GM23338 (cell line): ENCODE measurements around the gene RORC. TPM values are rescaled to one million over a fixed set of nuclear protein-coding genes. Genes with fewer than 3 reads are reported as not detected.
A peak's percentile ranks its signal among the peaks of the same experiment; 100 is the strongest.

Experiments used
- ATAC-seq: fragments of 200-7000 bp; cut with Tn5 transposase; 3 replicates; pipeline ENCODE4 v1.9.1; 2020
- DNase-seq: peaks from one replicate; pipeline ENCODE4 v3.0.0-alpha.2; 2015; ENCODE audit warnings: low spot score
- H2AFZ ChIP-seq: fragments of 200-600 bp; sonication (generic); 2 replicates; pipeline ENCODE4 v1.8.0; 2016; ENCODE audit warnings: antibody characterized with exemption, mild to moderate bottlenecking, moderate library complexity
- H3F3A ChIP-seq: fragments of 200-600 bp; sonication (generic); replicated peaks from 2 replicates; pipeline ENCODE4 v1.8.0; 2017; ENCODE audit warnings: antibody characterized with exemption, mixed run types, low read depth
- H3K27ac ChIP-seq: fragments of 200-600 bp; sonication (generic); 2 replicates; pipeline ENCODE4 v1.6.1; 2016; ENCODE audit warnings: low read depth
- H3K27me3 ChIP-seq: fragments of 200-600 bp; sonication (generic); 2 replicates; pipeline ENCODE4 v1.8.0; 2016; ENCODE audit warnings: mild to moderate bottlenecking, mixed run types, moderate library complexity; ENCODE audit not compliant: insufficient read depth
- H3K36me3 ChIP-seq: fragments of 200-600 bp; sonication (generic); 2 replicates; pipeline ENCODE4 v1.8.0; 2016; ENCODE audit warnings: mild to moderate bottlenecking; ENCODE audit not compliant: insufficient read depth
- H3K4me1 ChIP-seq: fragments of 200-600 bp; sonication (generic); 2 replicates; pipeline ENCODE4 v1.8.0; 2016; ENCODE audit warnings: mild to moderate bottlenecking, moderate library complexity; ENCODE audit not compliant: insufficient read depth
- H3K4me2 ChIP-seq: fragments of 200-600 bp; sonication (generic); 2 replicates; pipeline ENCODE4 v1.7.1; 2017; ENCODE audit warnings: mixed run types
- H3K4me3 ChIP-seq: fragments of 200-600 bp; sonication (generic); 2 replicates; pipeline ENCODE4 v1.6.1; 2016; ENCODE audit warnings: mixed run types
- H3K79me2 ChIP-seq: fragments of 200-600 bp; sonication (generic); replicated peaks from 2 replicates; pipeline ENCODE4 v1.8.0; 2017; ENCODE audit warnings: mild to moderate bottlenecking; ENCODE audit not compliant: insufficient read depth
- H3K9me2 ChIP-seq: fragments of 200-600 bp; sonication (generic); 2 replicates; pipeline ENCODE4 v1.8.0; 2017; ENCODE audit not compliant: insufficient read depth
- H4K20me1 ChIP-seq: fragments of 200-600 bp; sonication (generic); replicated peaks from 2 replicates; pipeline ENCODE4 v1.8.0; 2017; ENCODE audit warnings: mild to moderate bottlenecking; ENCODE audit not compliant: insufficient read depth
- H3K27ac Mint-ChIP-seq: 2 replicates; pipeline ENCODE4 v1.8.0; 2020; ENCODE audit warnings: inconsistent platforms, mild to moderate bottlenecking, moderate library complexity, mixed read lengths
- H3K27me3 Mint-ChIP-seq: 3 replicates; pipeline ENCODE4 v1.8.0; 2022; ENCODE audit warnings: low read depth, mild to moderate bottlenecking, moderate library complexity, mixed read lengths, inconsistent platforms; ENCODE audit not compliant: insufficient read depth, poor library complexity
- H3K36me3 Mint-ChIP-seq: 3 replicates; pipeline ENCODE4 v1.8.0; 2021; ENCODE audit warnings: low read depth, mild to moderate bottlenecking, inconsistent platforms, moderate library complexity, mixed read lengths
- H3K4me1 Mint-ChIP-seq: 3 replicates; pipeline ENCODE4 v1.8.0; 2020; ENCODE audit warnings: mild to moderate bottlenecking, inconsistent platforms, mixed read lengths
- H3K4me3 Mint-ChIP-seq: 3 replicates; pipeline ENCODE4 v1.8.0; 2021; ENCODE audit warnings: moderate library complexity, mild to moderate bottlenecking, inconsistent platforms, mixed read lengths
- H3K9me3 Mint-ChIP-seq: 3 replicates; pipeline ENCODE4 v1.8.0; 2020; ENCODE audit warnings: moderate library complexity, mild to moderate bottlenecking, inconsistent platforms, mixed read lengths
- CREB1 ChIP-seq: fragments of 250-450 bp; sonication (Bioruptor Pico); IDR thresholded peaks from 2 replicates; pipeline ENCODE4 v1.5.0; 2020; ENCODE audit warnings: low read depth, mild to moderate bottlenecking, moderate library complexity
- CTCF ChIP-seq, 2 experiments: fragments of 200-600 bp in 1 of 2; sonication (generic) in 1 of 2; conservative IDR thresholded peaks; 2 replicates each; pipeline versions ENCODE4 v1.5.1 to v1.6.1; 2016 to 2017; ENCODE audit warnings: antibody characterized with exemption in 2 of 2, low read depth in 2 of 2, mild to moderate bottlenecking in 2 of 2, moderate library complexity in 1 of 2
- ETS1 ChIP-seq: IDR thresholded peaks from 2 replicates; pipeline ENCODE4 v1.6.1; 2016; ENCODE audit warnings: antibody characterized with exemption
- EZH2phosphoT487 ChIP-seq: fragments of 200-600 bp; sonication (generic); IDR thresholded peaks from one replicate; pipeline ENCODE4 v1.8.1; 2018; ENCODE audit warnings: antibody characterized with exemption; ENCODE audit not compliant: unreplicated experiment
- POLR2AphosphoS5 ChIP-seq: IDR thresholded peaks from 2 replicates; pipeline ENCODE4 v1.6.1; 2016; ENCODE audit warnings: antibody characterized with exemption, low read depth
- STAT1 ChIP-seq: IDR thresholded peaks from one replicate; pipeline ENCODE4 v1.6.1; 2016; ENCODE audit warnings: antibody characterized with exemption; ENCODE audit not compliant: unreplicated experiment
- ZNF114 ChIP-seq: fragments of 250-450 bp; sonication (Bioruptor Pico); IDR thresholded peaks from 2 replicates; pipeline ENCODE4 v1.5.0; 2020; ENCODE audit warnings: mild to moderate bottlenecking, moderate library complexity
- polyA plus RNA-seq: library from polyadenylated mRNA; unstranded; fragments of >200 nt; fragmentation: Nextera tagmentation; extraction: Ambion mirVana; gene quantifications from 2 replicates; pipeline ENCODE4 v1.2.1, GENCODE V29; 2016
- total RNA-seq: library from RNA; depleted of rRNA; stranded (reverse); fragments of >200 nt; shearing (Covaris generic); gene quantifications from 2 replicates; pipeline ENCODE4 v1.2.3, GENCODE V29; 2014
- TF ChIP-seq, protein P1 (sequence below): IDR thresholded peaks from one replicate; pipeline ENCODE4 v1.6.1; 2018; ENCODE audit warnings: antibody characterized with exemption; ENCODE audit not compliant: unreplicated experiment

RORC gene
- total and polyA plus RNA-seq, 2 experiments from 2014 or later: 0.29 to 0.97 TPM

DNA sequence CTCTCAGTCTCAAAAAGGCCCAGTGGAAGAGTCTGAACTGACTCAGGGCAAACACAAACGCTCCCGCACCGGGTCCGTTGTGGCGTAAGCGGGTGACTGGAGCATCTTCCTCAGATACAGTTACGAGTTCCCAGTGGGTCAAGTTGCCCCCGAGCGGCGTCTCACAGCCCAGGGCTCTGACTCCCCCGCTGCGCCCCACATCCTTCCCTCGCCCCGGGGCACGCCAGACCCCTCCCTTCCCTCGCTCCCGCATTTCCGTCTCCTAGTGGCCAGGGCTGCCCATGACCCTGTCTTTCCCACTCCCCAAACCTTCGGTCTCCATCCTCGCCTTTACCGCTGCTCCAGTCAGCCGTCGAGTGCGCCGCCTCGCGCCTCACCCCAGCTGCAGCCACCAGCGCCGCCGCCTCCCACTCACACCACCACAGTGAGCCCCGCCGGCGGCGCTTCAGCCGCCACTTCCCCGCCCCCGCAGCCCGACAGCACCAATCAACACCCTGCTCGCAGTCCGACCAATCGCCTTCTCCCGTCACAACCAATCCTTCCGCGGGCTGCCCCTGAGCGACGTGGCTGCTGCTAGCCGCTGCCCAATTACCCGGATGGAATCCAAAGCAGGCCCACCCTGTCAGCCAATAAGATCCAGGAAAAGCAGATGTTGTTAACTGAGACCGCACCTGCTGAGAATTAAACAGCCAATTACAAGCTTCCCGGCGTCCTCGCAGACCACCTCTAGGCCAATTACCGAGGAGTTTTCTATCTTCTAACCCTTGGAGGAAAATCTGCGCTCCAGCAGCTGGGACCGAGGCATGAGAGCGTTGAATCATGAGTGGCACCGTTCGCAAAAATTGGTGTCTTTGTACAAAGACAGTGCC is 41.3 kb downstream of the RORC start, which contains the start of gene TDRKH:
Gene TDRKH, minus strand, starts transcription at position 430 of the 869 bp plus-strand sequence. CDS start 7,478 bp downstream, outside the sequence.
- Histone ChIP-seq H3K36me3 (no peaks in the 10 kb centered on the region), H3K79me2 (peaks cover 2% of the 10 kb centered on the region; the same call in 1 of the 2 replicates), H3K4me2 (peak within 1 kb of the TSS; percentile 90), H3K4me1 (peaks cover 11% of the 10 kb centered on the region), H3K27ac (peak within 1 kb of the TSS; percentile 87; the same call in 1 of the 2 replicates), H3K9me2 (no peaks in the 10 kb centered on the region), H3K27me3 (no peaks in the 10 kb centered on the region), H2AFZ (peak within 1 kb of the TSS; percentile 48), H3F3A (peaks cover 6% of the 10 kb centered on the region; the same call in 1 of the 2 replicates), H4K20me1 (no peaks in the 10 kb centered on the region), H3K4me3 (peak within 1 kb of the TSS; percentile 76)
- Mint-ChIP-seq H3K4me3 (peak within 1 kb of the TSS; percentile 85), H3K4me1 (peaks cover 11% of the 10 kb centered on the region; the same call in 2 of the 3 replicates), H3K27me3 (peaks cover 6% of the 10 kb centered on the region), H3K27ac (peak within 1 kb of the TSS; percentile 78), H3K36me3 (no peaks in the 10 kb centered on the region), H3K9me3 (peaks cover 2% of the 10 kb centered on the region; the same call in 1 of the 3 replicates)
- DNase-seq (peak; percentile 99), ATAC-seq (peak; percentile 96)
- TF ChIP-seq ZNF114 (CRISPR knock-in tag): no peak
- TF ChIP-seq STAT1: no peak
- TF ChIP-seq, protein P1, sequence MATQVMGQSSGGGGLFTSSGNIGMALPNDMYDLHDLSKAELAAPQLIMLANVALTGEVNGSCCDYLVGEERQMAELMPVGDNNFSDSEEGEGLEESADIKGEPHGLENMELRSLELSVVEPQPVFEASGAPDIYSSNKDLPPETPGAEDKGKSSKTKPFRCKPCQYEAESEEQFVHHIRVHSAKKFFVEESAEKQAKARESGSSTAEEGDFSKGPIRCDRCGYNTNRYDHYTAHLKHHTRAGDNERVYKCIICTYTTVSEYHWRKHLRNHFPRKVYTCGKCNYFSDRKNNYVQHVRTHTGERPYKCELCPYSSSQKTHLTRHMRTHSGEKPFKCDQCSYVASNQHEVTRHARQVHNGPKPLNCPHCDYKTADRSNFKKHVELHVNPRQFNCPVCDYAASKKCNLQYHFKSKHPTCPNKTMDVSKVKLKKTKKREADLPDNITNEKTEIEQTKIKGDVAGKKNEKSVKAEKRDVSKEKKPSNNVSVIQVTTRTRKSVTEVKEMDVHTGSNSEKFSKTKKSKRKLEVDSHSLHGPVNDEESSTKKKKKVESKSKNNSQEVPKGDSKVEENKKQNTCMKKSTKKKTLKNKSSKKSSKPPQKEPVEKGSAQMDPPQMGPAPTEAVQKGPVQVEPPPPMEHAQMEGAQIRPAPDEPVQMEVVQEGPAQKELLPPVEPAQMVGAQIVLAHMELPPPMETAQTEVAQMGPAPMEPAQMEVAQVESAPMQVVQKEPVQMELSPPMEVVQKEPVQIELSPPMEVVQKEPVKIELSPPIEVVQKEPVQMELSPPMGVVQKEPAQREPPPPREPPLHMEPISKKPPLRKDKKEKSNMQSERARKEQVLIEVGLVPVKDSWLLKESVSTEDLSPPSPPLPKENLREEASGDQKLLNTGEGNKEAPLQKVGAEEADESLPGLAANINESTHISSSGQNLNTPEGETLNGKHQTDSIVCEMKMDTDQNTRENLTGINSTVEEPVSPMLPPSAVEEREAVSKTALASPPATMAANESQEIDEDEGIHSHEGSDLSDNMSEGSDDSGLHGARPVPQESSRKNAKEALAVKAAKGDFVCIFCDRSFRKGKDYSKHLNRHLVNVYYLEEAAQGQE: peak; percentile 30
- peak; percentile 86 for TF ChIP-seq POLR2AphosphoS5
- peak; percentile 15 to 43; a peak in 3 of 4 replicates for TF ChIP-seq CTCF (conservative IDR thresholded peaks at IDR 0.05; ENCODE audit: low read depth in 2 of 2)
- peak; percentile 45; the same call in 1 of the 2 replicates for TF ChIP-seq ETS1
- peak; percentile 64; the same call in 1 of the 2 replicates for TF ChIP-seq CREB1 (CRISPR knock-in tag)
- TF ChIP-seq EZH2phosphoT487: no peak
